SK-N-SH (cell line): ENCODE results near the gene STRADA.

ENCODE experiments used
- CTCF ChIP-seq: fragments of 200-600 bp; sonication (generic); IDR thresholded peaks from 2 replicates; pipeline ENCODE4 v1.6.1; 2017; ENCODE audit warnings: antibody characterized with exemption, mild to moderate bottlenecking, moderate library complexity
- EP300 ChIP-seq, 2 experiments: IDR thresholded peaks; 2 replicates each; pipeline versions ENCODE4 v1.4.0 to v1.6.1; 2012; ENCODE audit warnings: borderline replicate concordance in 1 of 2, low read depth in 1 of 2, low read length in 1 of 2
- EZH2phosphoT487 ChIP-seq: fragments of 200-600 bp; sonication (generic); IDR thresholded peaks from 2 replicates; pipeline ENCODE4 v1.6.1; 2017; ENCODE audit warnings: low read depth, mixed run types, mild to moderate bottlenecking, antibody characterized with exemption, moderate library complexity, borderline replicate concordance
- GATA2 ChIP-seq: sonication (generic); formaldehyde crosslinking; IDR thresholded peaks from 2 replicates; pipeline ENCODE4 v1.5.0; 2020; ENCODE audit warnings: mild to moderate bottlenecking, missing genetic modification reagents
- JUND ChIP-seq: IDR thresholded peaks from 2 replicates; pipeline ENCODE4 v1.4.0; 2012
- POLR2AphosphoS5 ChIP-seq: IDR thresholded peaks from 2 replicates; pipeline ENCODE4 v1.6.1; 2012; ENCODE audit warnings: low read depth, low read length
- TF ChIP-seq, protein P1 (sequence below): fragments of 150-350 bp; IDR thresholded peaks from 2 replicates; pipeline ENCODE4 v1.6.1; 2017; ENCODE audit warnings: antibody characterized with exemption, low read length, low read depth, borderline replicate concordance

DNA sequence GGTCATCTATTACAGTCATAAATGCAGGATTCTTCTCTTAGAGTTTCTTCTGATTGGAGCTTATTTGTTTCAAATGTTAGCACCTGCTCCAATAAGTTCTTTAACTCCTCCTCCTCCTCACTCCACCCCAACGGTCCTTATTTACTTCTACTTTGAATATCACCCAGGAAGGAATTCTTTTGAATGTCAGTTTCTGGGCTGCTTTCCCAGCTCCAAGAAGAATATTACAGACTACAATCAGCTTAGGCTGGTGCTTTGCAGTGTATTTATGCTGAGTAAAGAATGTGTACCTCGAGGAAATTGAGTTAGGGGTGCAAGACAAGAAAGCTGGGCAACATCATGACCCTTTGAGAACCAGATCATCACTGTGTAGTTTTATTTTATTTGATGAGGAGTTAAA lies 88.5 kb downstream of the STRADA start:
- TF ChIP-seq CTCF (no peak), GATA2 (CRISPR knock-in tag) (no peak), EP300 (IDR thresholded peaks at IDR 0.05; ENCODE audit: borderline replicate concordance in 1 of 2, low read depth in 1 of 2, low read length in 1 of 2) (no peak), JUND (no peak), EZH2phosphoT487 (no peak), POLR2AphosphoS5 (no peak)
- TF ChIP-seq, protein P1, sequence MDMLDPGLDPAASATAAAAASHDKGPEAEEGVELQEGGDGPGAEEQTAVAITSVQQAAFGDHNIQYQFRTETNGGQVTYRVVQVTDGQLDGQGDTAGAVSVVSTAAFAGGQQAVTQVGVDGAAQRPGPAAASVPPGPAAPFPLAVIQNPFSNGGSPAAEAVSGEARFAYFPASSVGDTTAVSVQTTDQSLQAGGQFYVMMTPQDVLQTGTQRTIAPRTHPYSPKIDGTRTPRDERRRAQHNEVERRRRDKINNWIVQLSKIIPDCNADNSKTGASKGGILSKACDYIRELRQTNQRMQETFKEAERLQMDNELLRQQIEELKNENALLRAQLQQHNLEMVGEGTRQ = no peak
